Spinal cord (tissue), 10 donors: ENCODE data around the gene MTCL1. TPM values are rescaled to one million over a fixed set of nuclear protein-coding genes. Genes with fewer than 3 reads are reported as not detected.

Source experiments
- DNase-seq, 6 donors: peaks; one replicate each; pipeline versions ENCODE4 v3.0.0 to v3.0.0-alpha.2; 2013 to 2015; ENCODE audit warnings: low spot score in 6 of 6, low read depth in 4 of 6
- H3K27ac ChIP-seq: one replicate; pipeline ENCODE4 v1.5.1; 2013; ENCODE audit warnings: low read depth, low read length, control low read depth
- H3K27me3 ChIP-seq: one replicate; pipeline ENCODE4 v1.6.1; 2013; ENCODE audit warnings: low read length; ENCODE audit not compliant: control insufficient read depth, insufficient read depth
- H3K36me3 ChIP-seq: one replicate; pipeline ENCODE4 v1.6.1; 2013; ENCODE audit warnings: low read length; ENCODE audit not compliant: control insufficient read depth, insufficient read depth
- H3K4me1 ChIP-seq: one replicate; pipeline ENCODE4 v1.6.1; 2013; ENCODE audit warnings: low read length; ENCODE audit not compliant: control insufficient read depth, insufficient read depth
- H3K4me3 ChIP-seq: one replicate; pipeline ENCODE4 v1.5.1; 2013; ENCODE audit warnings: low read depth, low read length, control low read depth
- H3K9me3 ChIP-seq: one replicate; pipeline ENCODE4 v1.6.1; 2013; ENCODE audit warnings: low read length; ENCODE audit not compliant: control insufficient read depth, insufficient read depth
- WGBS: methylation state at CpG from one replicate; pipeline ENCODE4 v1.1.5; 2013; ENCODE audit warnings: missing lambda C conversion rate; ENCODE audit not compliant: insufficient coverage; 5-methylcytosine and 5-hydroxymethylcytosine counted together
- polyA plus RNA-seq, 2 donors: library from polyadenylated mRNA; unstranded; fragments of 120-200 nt; gene quantifications; one replicate each; pipeline ENCODE4 v1.2.1, GENCODE V29; 2013; ENCODE audit not compliant: insufficient read length in 2 of 2
- total RNA-seq, 2 donors: library from RNA; depleted of rRNA in 1 of 2; stranded (reverse); fragments of 120-200 nt in 1 of 2; fragments of >200 nt in 1 of 2; gene quantifications; one replicate each; pipeline versions ENCODE4 v1.2.3 to v1.2.4, GENCODE V29; 2013 to 2014
- donor health status: healthy.

MTCL1 gene
- total and polyA plus RNA-seq, 4 donors = 11.3 to 24.8 (median 19.2) TPM

DNA sequence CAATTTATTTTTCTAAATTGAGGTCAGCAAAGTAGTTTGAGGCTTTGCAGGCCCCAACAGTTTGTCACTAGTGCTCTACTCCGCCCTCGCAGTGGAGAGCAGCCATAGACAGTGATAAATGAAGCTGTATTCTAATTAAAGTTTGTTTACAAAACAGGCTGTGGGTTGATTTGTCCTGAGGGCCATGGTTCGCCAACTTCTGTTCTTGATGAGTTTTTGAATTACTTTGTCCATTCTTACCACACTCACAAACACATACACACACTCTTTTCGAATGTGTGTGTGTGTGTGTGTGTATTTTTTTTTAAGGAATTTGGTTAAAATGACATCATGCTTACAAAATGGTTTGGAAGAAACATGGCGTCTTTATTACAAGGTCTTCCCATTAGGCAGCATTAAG, 68.6 kb downstream of the MTCL1 start:
- WGBS = 67% methylated on average over 2 of the region's 5 CpGs
- Histone ChIP-seq H3K27me3 (no peaks in the 10 kb centered on the region), H3K36me3 (peaks cover 4% of the 10 kb centered on the region), H3K4me3 (no peak overlapping the region), H3K9me3 (no peaks in the 10 kb centered on the region), H3K4me1 (peaks cover 7% of the 10 kb centered on the region), H3K27ac (no peak overlapping the region)
- no peak for DNase-seq

DNA sequence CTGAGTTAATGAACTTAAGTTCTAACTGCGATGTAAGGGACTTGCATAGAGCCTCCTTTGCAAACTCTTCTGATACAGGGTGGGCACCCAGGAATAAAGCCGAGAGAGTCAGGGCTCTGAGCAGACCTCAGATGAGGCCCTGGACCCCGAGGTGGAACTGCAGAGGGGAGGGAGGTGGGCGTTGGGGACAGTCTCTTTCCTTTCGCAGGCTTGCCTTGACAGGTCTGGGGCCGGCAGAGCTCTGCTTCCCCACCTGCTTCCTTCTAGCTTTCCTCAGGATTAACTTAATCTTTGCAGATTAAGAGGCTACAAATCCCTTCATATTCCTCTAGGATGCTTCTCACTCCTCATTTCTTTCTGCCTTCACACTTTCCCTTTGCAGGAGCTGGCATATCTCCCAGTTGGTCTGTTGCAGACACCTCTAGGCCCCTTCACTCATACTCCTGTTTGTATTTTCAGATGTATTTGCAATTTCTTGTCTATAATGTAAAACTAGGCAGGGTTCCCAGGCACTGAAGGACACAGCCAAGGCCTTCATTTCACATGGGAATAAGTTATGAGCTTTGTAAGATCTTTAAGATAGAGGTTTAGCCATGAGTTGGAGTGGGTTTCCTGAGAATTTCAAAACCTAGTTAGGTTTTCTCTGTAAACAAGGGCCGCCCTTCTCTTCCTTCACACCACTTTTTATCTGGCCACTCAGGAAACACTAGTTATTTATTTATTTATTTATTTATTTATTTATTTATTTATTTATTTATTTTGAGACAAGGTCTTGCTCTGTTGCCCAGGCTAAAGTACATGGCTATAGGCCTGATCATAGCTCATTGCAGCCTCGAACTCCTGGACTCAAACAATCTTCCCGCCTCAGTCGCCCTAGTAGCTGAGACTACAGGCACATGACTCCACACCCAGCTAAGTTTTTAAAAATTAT, 70.9 kb downstream of the MTCL1 start:
- 87% methylated on average over 4 of the region's 10 CpGs for WGBS
- H3K27ac ChIP-seq = no peak overlapping the region
- H3K4me3 ChIP-seq = no peak overlapping the region
- H3K36me3 ChIP-seq = peaks cover 12% of the 10 kb centered on the region
- H3K9me3 ChIP-seq = no peaks in the 10 kb centered on the region
- DNase-seq = no peak
- no peaks in the 10 kb centered on the region for H3K27me3 ChIP-seq
- H3K4me1 ChIP-seq = peaks cover 7% of the 10 kb centered on the region

- H3K27ac ChIP-seq = no peak overlapping the region
- DNase-seq = no peak
- peaks cover 13% of the 10 kb centered on the region for H3K36me3 ChIP-seq
- peaks cover 3% of the 10 kb centered on the region for H3K4me1 ChIP-seq
- 0% methylated on average over 1 of the region's 3 CpGs for WGBS
- H3K4me3 ChIP-seq = no peak overlapping the region
- H3K27me3 ChIP-seq = no peaks in the 10 kb centered on the region
- H3K9me3 ChIP-seq = no peaks in the 10 kb centered on the region
These were observed 72.5 kb downstream of the MTCL1 start for GRCh38 chr18:8777846-8778245.

- Histone ChIP-seq H3K9me3 (no peaks in the 10 kb centered on the region), H3K27ac (no peak overlapping the region), H3K4me3 (no peak overlapping the region), H3K27me3 (no peaks in the 10 kb centered on the region), H3K4me1 (peaks cover 3% of the 10 kb centered on the region), H3K36me3 (peaks cover 16% of the 10 kb centered on the region)
- DNase-seq = no peak
- 39% methylated on average over 2 of the region's 3 CpGs for WGBS
These were observed 73.0 kb downstream of the MTCL1 start for GRCh38 chr18:8778386-8778785.

DNA sequence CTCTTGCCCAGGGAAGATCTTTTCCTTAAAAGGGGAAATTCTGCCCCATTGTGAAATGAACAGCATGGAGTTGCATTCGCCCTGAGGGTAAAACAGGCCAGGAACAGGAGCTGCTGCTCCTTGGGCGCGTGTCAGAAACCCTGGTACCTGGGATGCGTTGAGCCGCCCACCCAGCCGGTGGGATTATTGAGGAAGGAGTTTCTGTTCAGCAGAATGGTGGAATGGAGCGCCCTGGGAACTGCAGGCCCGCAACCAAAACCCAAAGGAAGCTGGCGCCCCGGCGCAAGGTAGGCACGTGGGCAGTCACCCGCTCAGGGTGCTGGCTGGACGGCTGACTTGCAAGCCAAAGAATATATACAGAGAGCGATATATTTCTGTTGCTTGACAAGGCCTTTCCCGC, 73.5 kb downstream of the MTCL1 start:
- H3K4me1 ChIP-seq = peaks cover 3% of the 10 kb centered on the region
- whole genome bisulfite sequencing = 92% methylated on average over 16 of the region's 16 CpGs
- peaks cover 20% of the 10 kb centered on the region for H3K36me3 ChIP-seq

DNA sequence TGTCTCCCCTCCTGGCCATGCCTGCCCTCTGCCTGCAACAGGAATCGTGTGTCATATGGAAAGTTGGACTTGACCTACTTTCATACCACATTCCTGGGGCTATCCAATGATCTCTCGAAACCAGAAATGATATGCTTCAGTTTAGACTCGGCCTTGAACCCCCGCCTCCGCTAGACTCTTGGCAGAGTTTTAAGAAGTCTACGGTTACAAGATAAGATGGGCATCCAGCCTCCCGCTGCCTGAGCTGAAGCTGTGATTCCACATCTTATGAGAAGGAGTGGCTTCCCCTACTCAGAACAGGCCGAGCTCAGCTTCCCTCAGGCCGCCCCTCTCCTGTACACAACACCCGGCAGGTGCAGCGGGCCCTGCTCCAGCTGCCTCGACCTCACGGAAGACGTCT, 73.9 kb downstream of the MTCL1 start:
- peaks cover 3% of the 10 kb centered on the region for H3K4me1 ChIP-seq
- peaks cover 24% of the 10 kb centered on the region for H3K36me3 ChIP-seq
- DNase-seq = no peak
- H3K4me3 ChIP-seq = no peak overlapping the region
- H3K27ac ChIP-seq = no peak overlapping the region
- 100% methylated on average over 9 of the region's 14 CpGs for WGBS
- no peaks in the 10 kb centered on the region for H3K27me3 ChIP-seq
- H3K9me3 ChIP-seq = no peaks in the 10 kb centered on the region

More for the DNA sequence above, 73.5 kb downstream of the MTCL1 start:
- Histone ChIP-seq H3K27me3 (no peaks in the 10 kb centered on the region), H3K9me3 (no peaks in the 10 kb centered on the region), H3K4me3 (no peak overlapping the region), H3K27ac (no peak overlapping the region)
- DNase-seq = no peak

DNA sequence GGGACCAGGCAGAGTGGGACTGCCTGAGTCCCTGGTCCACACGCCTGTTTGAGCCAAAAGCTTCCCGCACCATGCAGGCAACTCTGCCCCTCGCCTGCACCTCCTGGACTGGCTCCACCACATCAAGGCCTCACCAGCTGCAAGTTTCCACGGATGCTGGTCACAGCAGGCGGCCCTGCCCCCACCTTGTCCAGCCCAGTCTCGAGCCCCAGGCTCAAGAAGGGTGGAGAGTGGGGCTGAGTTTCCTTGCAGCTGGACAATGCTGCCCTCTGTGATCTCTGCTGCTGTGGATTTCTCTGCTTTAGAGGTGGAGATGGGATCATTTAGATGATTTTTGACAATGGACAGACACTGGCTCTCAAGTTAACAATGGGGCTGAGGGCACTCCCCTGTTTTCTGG, 74.9 kb downstream of the MTCL1 start:
- no peak overlapping the region for H3K27ac ChIP-seq
- WGBS = 59% methylated on average over 6 of the region's 6 CpGs
- no peak for DNase-seq
- no peak overlapping the region for H3K4me3 ChIP-seq
- peaks cover 3% of the 10 kb centered on the region for H3K4me1 ChIP-seq
- peaks cover 34% of the 10 kb centered on the region for H3K36me3 ChIP-seq
- no peaks in the 10 kb centered on the region for H3K27me3 ChIP-seq
- H3K9me3 ChIP-seq = no peaks in the 10 kb centered on the region

GRCh38 chr18:8781671-8782070, 76.3 kb downstream of the MTCL1 start:
- Histone ChIP-seq H3K36me3 (peaks cover 48% of the 10 kb centered on the region), H3K4me1 (peaks cover 10% of the 10 kb centered on the region), H3K27ac (no peak overlapping the region), H3K9me3 (no peaks in the 10 kb centered on the region), H3K27me3 (no peaks in the 10 kb centered on the region), H3K4me3 (no peak overlapping the region)
- no peak for DNase-seq
- 82% methylated on average over 12 of the region's 12 CpGs for WGBS

DNA sequence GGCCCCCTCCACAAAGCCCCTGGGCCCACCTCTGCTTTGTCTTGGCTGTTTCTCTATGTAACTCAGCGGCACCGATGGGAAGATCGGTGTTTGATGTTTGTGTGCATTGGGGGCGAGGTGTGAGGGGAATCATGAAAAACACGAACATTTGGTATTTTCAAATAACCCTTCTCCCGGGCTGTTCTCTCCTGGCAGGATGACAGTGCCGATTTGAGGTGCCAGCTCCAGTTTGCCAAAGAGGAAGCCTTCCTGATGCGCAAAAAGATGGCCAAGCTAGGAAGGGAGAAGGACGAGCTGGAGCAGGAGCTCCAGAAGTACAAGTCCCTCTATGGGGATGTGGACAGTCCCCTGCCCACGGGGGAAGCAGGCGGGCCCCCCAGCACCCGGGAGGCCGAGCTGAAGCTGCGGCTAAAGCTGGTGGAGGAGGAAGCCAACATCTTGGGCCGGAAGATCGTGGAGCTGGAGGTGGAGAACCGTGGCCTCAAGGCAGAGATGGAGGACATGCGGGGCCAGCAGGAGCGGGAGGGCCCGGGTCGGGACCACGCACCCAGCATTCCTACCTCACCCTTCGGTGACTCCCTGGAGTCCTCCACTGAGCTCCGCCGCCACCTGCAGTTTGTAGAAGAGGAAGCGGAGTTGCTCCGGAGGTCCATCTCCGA, 78.1 kb downstream of the MTCL1 start:
- DNase-seq = peak in 1 of 6 donors; percentile 90
- Histone ChIP-seq H3K27me3 (no peaks in the 10 kb centered on the region), H3K9me3 (no peaks in the 10 kb centered on the region), H3K4me1 (peaks cover 23% of the 10 kb centered on the region), H3K4me3 (no peak overlapping the region), H3K36me3 (peaks cover 51% of the 10 kb centered on the region), H3K27ac (no peak overlapping the region)
- WGBS = 93% methylated on average over 20 of the region's 28 CpGs
